GM12878 (cell line): ENCODE data around the gene TCOF1. TPM values are rescaled to one million over a fixed set of nuclear protein-coding genes. Genes with fewer than 3 reads are reported as not detected.

Source experiments
- ATAC-seq: fragments of 200-7000 bp; cut with Tn5 transposase; 3 replicates; pipeline ENCODE4 v1.9.1; 2020; ENCODE audit warnings: mild to moderate bottlenecking, moderate library complexity
- BruUV-seq: library from RNA; stranded (reverse); fragments of 400-500 nt; replicated peaks from 2 replicates; lab custom pipeline; 2021; lab: Mats Ljungman, UMichigan
- CTCF ChIA-PET: fragments of 300-600 bp; sonication (Branson Sonifier 250); formaldehyde crosslinking; extraction: SDS; loops from one replicate; lab custom pipeline; 2021; ENCODE audit warnings: inconsistent platforms; lab: Yijun Ruan, JAX
- POLR2A ChIA-PET: fragments of 350-600 bp; formaldehyde crosslinking; extraction: SDS; loops from one replicate; lab custom pipeline; 2021; ENCODE audit warnings: inconsistent platforms; lab: Charles Lee
- RAD21 ChIA-PET: fragments of 300-600 bp; sonication (Branson Sonifier 250); formaldehyde crosslinking; loops from one replicate; lab custom pipeline; 2023; ENCODE audit warnings: antibody characterized with exemption; ENCODE audit not compliant: unreplicated experiment; lab: Charles Lee
- SMC1A ChIA-PET: fragments of 300-600 bp; sonication (Branson Sonifier 250); formaldehyde crosslinking; loops from one replicate; lab custom pipeline; 2023; ENCODE audit not compliant: unreplicated experiment, uncharacterized antibody; lab: Charles Lee
- DNase-seq: peaks from one replicate; pipeline ENCODE4 v3.0.0-alpha.2; 2011; ENCODE audit warnings: low read depth, low spot score
- FAIRE-seq: peaks from 3 replicates; lab custom pipeline; 2011; peaks lifted over from hg19 to GRCh38; lab: Jason Lieb, UNC
- H2AFZ ChIP-seq: 2 replicates; pipeline ENCODE4 v1.6.0; 2011; ENCODE audit warnings: low read depth, low read length, control low read depth; ENCODE audit not compliant: control insufficient read depth
- H3K27ac ChIP-seq: 2 replicates; pipeline ENCODE4 v1.5.1; 2011; ENCODE audit warnings: control low read depth; ENCODE audit not compliant: control insufficient read depth, insufficient read depth
- H3K27me3 ChIP-seq, 2 experiments: replicated peaks in 1 of 2; 2 replicates each; pipeline versions ENCODE4 v1.6.0 to v1.6.1; 2011; ENCODE audit warnings: low read length in 1 of 2; ENCODE audit not compliant: control insufficient read depth in 2 of 2, insufficient read depth in 2 of 2
- H3K36me3 ChIP-seq, 2 experiments: 2 replicates each; pipeline ENCODE4 v1.5.1; 2011; ENCODE audit warnings: low read length in 1 of 2; ENCODE audit not compliant: control insufficient read depth in 2 of 2, insufficient read depth in 2 of 2
- H3K4me1 ChIP-seq: 2 replicates; pipeline ENCODE4 v1.6.1; 2011; ENCODE audit warnings: mild to moderate bottlenecking, low read length, moderate library complexity, mixed read lengths; ENCODE audit not compliant: control insufficient read depth, insufficient read depth
- H3K4me2 ChIP-seq: 2 replicates; pipeline ENCODE4 v1.6.0; 2011; ENCODE audit warnings: control low read depth; ENCODE audit not compliant: control insufficient read depth, insufficient read depth
- H3K4me3 ChIP-seq: fragments of 200-600 bp; sonication (generic); 2 replicates; pipeline ENCODE4 v1.5.1; 2016
- H3K79me2 ChIP-seq: 2 replicates; pipeline ENCODE4 v1.6.0; 2011; ENCODE audit warnings: low read length; ENCODE audit not compliant: control insufficient read depth, insufficient read depth
- H3K9ac ChIP-seq: 2 replicates; pipeline ENCODE4 v1.8.0; 2011; ENCODE audit warnings: low read length, control low read depth, mixed read lengths; ENCODE audit not compliant: control insufficient read depth, insufficient read depth
- H3K9me3 ChIP-seq: replicated peaks from 3 replicates; pipeline ENCODE4 v1.5.1; 2011; ENCODE audit warnings: mild to moderate bottlenecking, low read length; ENCODE audit not compliant: control insufficient read depth, insufficient read depth
- H4K20me1 ChIP-seq: 2 replicates; pipeline ENCODE4 v1.6.0; 2011; ENCODE audit not compliant: control insufficient read depth, insufficient read depth
- CREM ChIP-seq: IDR thresholded peaks from 2 replicates; pipeline ENCODE4 v1.6.1; 2014; ENCODE audit warnings: antibody characterized with exemption, low read depth
- E2F4 ChIP-seq: IDR thresholded peaks from 2 replicates; pipeline ENCODE4 v1.6.1; 2012; ENCODE audit warnings: low read depth, low read length, improper control_type of control experiment
- WRNIP1 ChIP-seq: IDR thresholded peaks from 2 replicates; pipeline ENCODE4 v1.6.1; 2011; ENCODE audit warnings: low read depth, low read length, improper control_type of control experiment, borderline replicate concordance
- WGBS: methylation state at CpG from one replicate; pipeline ENCODE4 v1.1.6; 2016; ENCODE audit warnings: low lambda C conversion rate; ENCODE audit not compliant: insufficient replicate concordance, insufficient coverage; ENCODE audit errors: missing lambda C conversion rate; 5-methylcytosine and 5-hydroxymethylcytosine counted together
- in situ Hi-C: fragments of 300-500 bp; cut with MboI; formaldehyde crosslinking; loops from 9 replicates; pipeline ENCODE4 v1.14.3; 2018; ENCODE audit warnings: mixed read lengths
- intact Hi-C: fragments of 100-400 bp; cut with micrococcal nuclease; formaldehyde crosslinking; loops from one replicate; pipeline ENCODE4 v1.14.2; 2022; ENCODE audit not compliant: unreplicated experiment
- polyA plus RNA-seq, 11 experiments: library from polyadenylated mRNA; depleted of rRNA in 4 of 11; unstranded in 6 of 11; stranded (reverse) in 5 of 11; fragments of >200 nt; fragmentation: Nextera tagmentation in 4 of 11; fragmentation: Illumina TruSeq in 1 of 11; extraction: Ambion mirVana in 4 of 11; extraction: Trizol in 1 of 11; gene quantifications; 1 replicate in 1 of 11; 2 replicates in 10 of 11; pipeline versions ENCODE4 v1.2.1 to v1.2.3, GENCODE V29; 2011 to 2016; ENCODE audit warnings: inconsistent platforms in 2 of 11, missing spikeins in 2 of 11, low read depth in 1 of 11
- total RNA-seq, 4 experiments: library from RNA; depleted of rRNA in 3 of 4; stranded (reverse); fragments of >200 nt in 3 of 4; fragmentation: Illumina TruSeq in 1 of 4; extraction: Trizol in 1 of 4; gene quantifications; 2 replicates each; pipeline versions ENCODE4 v1.2.1 to v1.2.3, GENCODE V29; 2013 to 2021
- TF ChIP-seq, protein P1 (sequence below): fragments of 450-650 bp; IDR thresholded peaks from 2 replicates; pipeline ENCODE4 v1.6.1; 2018; ENCODE audit warnings: borderline replicate concordance, mild to moderate bottlenecking; ENCODE audit not compliant: partially characterized antibody

Gene TCOF1
- total and polyA plus RNA-seq, 10 of the 15 experiments (the other 5 are each of a cell fraction or from before 2014, with no cell fraction given): 8.7 to 83.9 (median 38.9) TPM

DNA sequence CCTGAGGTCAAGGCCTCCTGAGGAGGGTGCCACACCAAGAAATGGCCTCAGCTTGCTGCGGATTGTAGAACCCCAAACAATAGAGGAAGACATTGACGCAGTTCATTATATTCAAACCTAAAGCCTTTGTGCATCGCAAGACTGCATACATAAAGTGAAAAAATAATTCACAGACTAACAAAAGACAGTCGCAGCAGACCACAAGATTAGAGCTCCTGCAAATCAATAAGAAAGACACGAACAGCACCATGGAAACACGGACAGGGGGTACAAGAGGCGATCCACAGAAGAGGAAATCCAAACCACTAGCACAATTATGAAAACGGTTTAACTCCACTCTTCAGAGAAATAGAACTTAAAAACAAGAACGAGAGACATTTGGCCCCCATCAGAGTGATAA lies 10.0 kb upstream of the TCOF1 start (continued):
- TF ChIP-seq CREM (no peak), WRNIP1 (no peak)
- TF ChIP-seq, protein P1, sequence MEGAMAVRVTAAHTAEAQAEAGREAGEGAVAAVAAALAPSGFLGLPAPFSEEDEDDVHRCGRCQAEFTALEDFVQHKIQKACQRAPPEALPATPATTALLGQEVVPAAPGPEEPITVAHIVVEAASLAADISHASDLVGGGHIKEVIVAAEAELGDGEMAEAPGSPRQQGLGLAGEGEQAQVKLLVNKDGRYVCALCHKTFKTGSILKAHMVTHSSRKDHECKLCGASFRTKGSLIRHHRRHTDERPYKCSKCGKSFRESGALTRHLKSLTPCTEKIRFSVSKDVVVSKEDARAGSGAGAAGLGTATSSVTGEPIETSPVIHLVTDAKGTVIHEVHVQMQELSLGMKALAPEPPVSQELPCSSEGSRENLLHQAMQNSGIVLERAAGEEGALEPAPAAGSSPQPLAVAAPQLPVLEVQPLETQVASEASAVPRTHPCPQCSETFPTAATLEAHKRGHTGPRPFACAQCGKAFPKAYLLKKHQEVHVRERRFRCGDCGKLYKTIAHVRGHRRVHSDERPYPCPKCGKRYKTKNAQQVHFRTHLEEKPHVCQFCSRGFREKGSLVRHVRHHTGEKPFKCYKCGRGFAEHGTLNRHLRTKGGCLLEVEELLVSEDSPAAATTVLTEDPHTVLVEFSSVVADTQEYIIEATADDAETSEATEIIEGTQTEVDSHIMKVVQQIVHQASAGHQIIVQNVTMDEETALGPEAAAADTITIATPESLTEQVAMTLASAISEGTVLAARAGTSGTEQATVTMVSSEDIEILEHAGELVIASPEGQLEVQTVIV: no peak
- TF ChIP-seq, all 136 proteins: peak for 0

- BruUV-seq: no TSS peak
- FAIRE-seq: no peak
Measured at GRCh38 chr5:150349681-150350275, 7.7 kb upstream of the TCOF1 start.

More at GRCh38 chr5:150349681-150350275, 7.7 kb upstream of the TCOF1 start:
- CTCF ChIA-PET: interaction anchor here (1.0 to 5.1 kb wide), 16 partner anchors 10 to 356 kb away, joined by 3 to 27 read pairs (median 5); no protein-coding TSS in a partner anchor
- intact Hi-C loops: loop anchor here (1.0 to 10.0 kb wide), 5 partner anchors 77 to 219 kb away; no protein-coding TSS in a partner anchor
- H4K20me1 ChIP-seq: no peaks in the 10 kb centered on the region
- in situ Hi-C loops: no loop called here
- H3K36me3 ChIP-seq: no peaks in the 10 kb centered on the region
- no peak overlapping the region for H2AFZ ChIP-seq
- POLR2A ChIA-PET: interaction anchor here (0.6 kb wide), 1 partner anchor 497 kb away, joined by 3 read pairs; no protein-coding TSS in a partner anchor
- H3K4me2 ChIP-seq: no peak overlapping the region
- H3K27me3 ChIP-seq: no peaks in the 10 kb centered on the region
- SMC1A ChIA-PET: interaction anchor here (0.8 to 2.1 kb wide), 6 partner anchors 12 to 187 kb away, joined by 3 to 7 read pairs (median 5); no protein-coding TSS in a partner anchor
- no peak overlapping the region for H3K9ac ChIP-seq
- RAD21 ChIA-PET: interaction anchor here (1.1 to 3.4 kb wide), 4 partner anchors 68 to 101 kb away, joined by 3 to 14 read pairs (median 3); no protein-coding TSS in a partner anchor
- H3K4me1 ChIP-seq: peaks cover 8% of the 10 kb centered on the region; the same call in 1 of the 2 replicates
- WGBS: 38% methylated on average over 6 of the region's 6 CpGs
- H3K27ac ChIP-seq: no peak overlapping the region
- no peak for ATAC-seq
- H3K79me2 ChIP-seq: no peaks in the 10 kb centered on the region
- H3K9me3 ChIP-seq: no peaks in the 10 kb centered on the region
- no peak for DNase-seq
- TF ChIP-seq E2F4: no peak
- TF ChIP-seq, all 136 proteins: peak for 0
- no peak overlapping the region for H3K4me3 ChIP-seq
